Measurements from ENCODE around the gene PPP2R3A.
"Not testable (repeated sequence)": the region's sequence is repeated elsewhere in the genome, so short reads cannot be mapped to it uniquely, and the experiment has no call there.

Gene PPP2R3A

GRCh38 chr3:136146981-136147729, 181.6 kb downstream of the PPP2R3A start:
- no peak for DNase-seq (ENCODE audit: low read depth in 2 of 3, low spot score in 1 of 3)

- no peak for DNase-seq (ENCODE audit: low read depth in 2 of 3, low spot score in 1 of 3)
Measured at GRCh38 chr3:136149667-136150066, 184.1 kb downstream of the PPP2R3A start.

DNA sequence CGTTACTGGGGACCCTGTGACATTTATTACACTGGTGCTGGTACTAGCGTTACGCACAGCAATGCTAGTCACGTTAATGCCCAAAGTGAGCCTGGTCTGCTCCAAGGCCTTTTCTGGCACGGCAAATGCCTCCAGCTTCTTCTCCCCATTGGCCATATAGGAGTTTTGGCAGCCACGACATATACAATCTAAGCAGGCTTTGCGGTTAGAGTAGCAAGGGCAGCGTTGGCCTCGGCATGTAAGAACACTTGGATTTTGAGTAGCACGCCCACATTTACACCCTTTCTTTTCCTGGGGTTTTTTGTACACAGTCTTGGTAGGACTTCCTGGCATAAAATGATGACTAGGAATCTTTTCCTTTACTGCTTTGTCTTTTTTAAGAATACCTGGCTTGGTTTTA, 185.7 kb downstream of the PPP2R3A start:
- no peak for DNase-seq (ENCODE audit: low read depth in 2 of 3, low spot score in 1 of 3)

GRCh38 chr3:136152176-136152843, 186.8 kb downstream of the PPP2R3A start:
- no peak for DNase-seq (ENCODE audit: low read depth in 2 of 3, low spot score in 1 of 3)

GRCh38 chr3:136152963-136153362, 187.4 kb downstream of the PPP2R3A start:
- DNase-seq (ENCODE audit: low read depth in 2 of 3, low spot score in 1 of 3): no peak

- DNase-seq (ENCODE audit: low read depth in 2 of 3, low spot score in 1 of 3): no peak
Measured at GRCh38 chr3:136161516-136161915, 196.0 kb downstream of the PPP2R3A start.

- DNase-seq (ENCODE audit: low read depth in 2 of 3, low spot score in 1 of 3): no peak
Measured at GRCh38 chr3:136162322-136162721, 196.8 kb downstream of the PPP2R3A start.

DNA sequence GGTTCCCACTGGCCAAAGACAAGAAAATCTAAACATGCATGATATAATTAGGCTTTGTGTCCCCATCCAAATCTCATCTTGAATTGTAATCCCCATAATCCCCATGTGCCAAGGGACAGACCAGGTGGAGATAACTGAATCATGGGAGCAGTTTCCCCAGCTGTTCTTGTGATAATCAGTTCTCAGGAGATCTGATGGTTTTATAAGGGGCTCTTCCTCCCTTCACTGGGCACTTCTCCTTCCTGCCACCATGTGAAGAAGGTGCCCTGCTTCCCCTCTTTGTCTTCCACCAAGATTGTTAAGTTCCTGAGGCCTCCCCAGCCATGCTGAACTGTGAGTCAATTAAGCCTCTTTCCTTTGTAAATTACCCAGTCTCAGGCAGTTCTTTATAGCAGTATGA, 198.1 kb downstream of the PPP2R3A start:
- not testable (repeated sequence) for DNase-seq (ENCODE audit: low read depth in 2 of 3, low spot score in 1 of 3)

DNA sequence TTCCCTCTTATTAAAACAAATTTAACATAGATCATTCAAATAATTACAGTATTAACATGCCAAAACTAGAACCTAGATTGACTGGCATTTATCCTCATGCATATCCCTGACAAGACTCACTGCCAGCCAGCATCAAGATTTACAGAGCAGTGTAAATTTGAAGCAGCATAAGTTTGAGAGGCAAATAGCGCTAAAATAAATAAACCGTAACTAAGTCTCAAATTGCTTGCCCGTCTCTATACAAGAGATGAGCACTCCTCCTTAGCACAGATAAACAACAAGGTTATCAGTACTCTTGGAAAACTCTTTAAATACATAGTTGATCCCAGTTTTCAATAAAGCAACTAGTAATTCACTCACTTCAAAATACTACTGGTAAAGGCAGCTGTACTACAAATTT, 201.0 kb downstream of the PPP2R3A start:
- DNase-seq (ENCODE audit: low read depth in 2 of 3, low spot score in 1 of 3): no peak

DNA sequence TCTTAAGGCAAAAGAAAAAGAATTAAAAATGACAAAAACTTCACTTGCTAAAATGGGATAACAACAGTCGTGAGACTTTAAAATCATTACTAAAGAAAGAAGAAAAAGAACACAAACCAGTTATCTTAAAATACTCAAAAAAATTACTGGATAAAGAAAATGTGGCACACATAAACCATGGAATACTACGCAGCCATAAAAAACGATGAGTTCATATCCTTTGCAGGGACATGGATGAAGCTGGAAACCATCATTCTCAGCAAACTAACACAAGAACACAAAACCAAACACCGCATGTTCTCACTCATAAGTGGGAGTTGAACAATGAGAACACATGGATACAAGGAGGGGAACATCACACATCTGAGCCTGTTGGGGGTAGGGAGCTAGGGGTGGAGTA, 202.7 kb downstream of the PPP2R3A start:
- not testable (repeated sequence) for DNase-seq (ENCODE audit: low read depth in 2 of 3, low spot score in 1 of 3)

DNA sequence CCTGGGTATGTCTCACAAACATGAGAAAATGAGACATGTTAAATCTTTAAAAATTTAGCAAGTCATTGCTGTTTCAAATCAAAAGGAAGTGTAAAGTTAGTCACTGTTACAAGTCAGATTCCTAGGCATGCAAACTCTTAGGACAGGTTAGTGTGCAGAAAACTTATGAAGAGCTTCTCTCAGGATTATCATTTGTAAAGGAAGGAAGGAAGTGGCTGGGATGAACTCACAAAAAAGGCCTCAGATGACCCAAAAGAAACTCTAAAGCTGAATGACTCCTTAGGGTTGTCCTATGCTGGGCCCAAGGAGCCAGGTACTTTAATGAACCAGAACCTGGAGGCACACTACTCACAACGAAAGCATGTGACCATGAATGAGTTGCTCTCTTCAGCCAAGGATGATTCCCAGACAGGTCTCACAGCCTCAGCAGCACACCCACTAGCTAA, 205.6 kb downstream of the PPP2R3A start:
- no peak for DNase-seq (ENCODE audit: low read depth in 2 of 3, low spot score in 1 of 3)

DNA sequence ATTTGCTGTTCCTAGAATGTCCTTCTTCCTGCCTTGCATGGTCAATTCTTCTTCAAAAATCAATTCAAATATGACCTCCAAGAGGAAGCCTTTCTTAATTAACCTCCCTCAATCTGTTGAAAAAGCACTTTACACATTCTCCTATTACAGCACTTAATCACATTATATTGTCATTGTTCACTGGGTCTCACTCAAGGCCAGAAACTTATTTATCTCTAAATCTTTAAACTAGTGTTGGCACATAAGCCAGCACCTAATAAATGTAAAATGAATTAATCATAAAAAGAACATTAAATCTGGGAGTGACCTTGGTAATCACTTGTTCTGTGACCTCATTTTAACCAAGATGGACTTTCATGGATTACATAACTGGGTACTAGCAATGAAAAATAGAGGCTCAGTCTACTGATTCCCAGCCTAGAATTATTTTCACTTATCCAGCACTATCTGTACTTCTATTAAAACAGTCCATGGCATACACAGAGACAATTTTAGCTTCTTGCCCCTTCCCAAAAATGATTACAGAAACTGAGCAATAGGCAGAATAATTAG, 208.5 kb downstream of the PPP2R3A start:
- no peak for DNase-seq (ENCODE audit: low read depth in 2 of 3, low spot score in 1 of 3)

- DNase-seq (ENCODE audit: low read depth in 2 of 3, low spot score in 1 of 3): no peak
Measured at GRCh38 chr3:136177876-136178275, 212.3 kb downstream of the PPP2R3A start.

DNA sequence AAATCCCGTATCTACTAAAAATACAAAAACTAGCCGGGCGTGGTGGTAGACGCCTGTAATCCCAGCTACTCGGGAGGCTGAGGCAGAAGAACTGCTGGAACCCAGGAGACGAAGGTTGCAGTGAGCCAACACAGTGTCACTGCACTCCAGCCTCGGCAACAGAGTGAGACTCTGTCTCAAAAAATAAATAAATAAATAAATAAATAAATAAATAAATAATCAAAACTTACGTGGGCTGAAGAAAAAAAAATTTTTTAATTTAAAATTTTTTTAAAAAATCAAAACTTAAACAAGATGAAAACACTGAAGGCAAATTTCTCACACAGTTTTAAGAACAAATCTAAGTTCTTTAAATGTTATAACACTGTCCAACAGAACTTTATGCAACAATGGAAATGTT, 216.2 kb downstream of the PPP2R3A start:
- DNase-seq (ENCODE audit: low read depth in 2 of 3, low spot score in 1 of 3): no peak

GRCh38 chr3:136184703-136185102, 219.2 kb downstream of the PPP2R3A start:
- DNase-seq (ENCODE audit: low read depth in 2 of 3, low spot score in 1 of 3): no peak

GRCh38 chr3:136186344-136186743, 220.8 kb downstream of the PPP2R3A start:
- no peak for DNase-seq (ENCODE audit: low read depth in 2 of 3, low spot score in 1 of 3)

- DNase-seq (ENCODE audit: low read depth in 2 of 3, low spot score in 1 of 3): no peak
Measured at GRCh38 chr3:136186846-136187245, 221.3 kb downstream of the PPP2R3A start.

DNA sequence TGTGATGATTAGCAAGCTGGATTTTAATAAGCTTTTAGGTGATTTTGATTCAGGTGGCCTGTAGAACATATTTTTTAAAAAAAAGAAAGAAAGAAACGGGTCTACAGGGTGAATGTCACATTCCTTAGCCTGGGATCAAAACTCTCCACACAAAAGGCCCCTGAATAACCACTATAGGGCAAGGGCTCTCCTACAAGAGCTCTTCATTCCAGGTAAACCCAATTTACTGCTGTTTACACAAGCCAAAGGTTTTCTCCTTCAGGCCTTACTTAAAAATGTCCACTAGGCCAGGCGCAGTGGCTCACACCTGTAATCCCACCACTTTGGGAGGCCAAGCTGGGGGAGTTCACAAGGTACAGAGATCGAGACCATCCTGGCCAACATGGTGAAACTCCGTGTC, 222.3 kb downstream of the PPP2R3A start:
- no peak for DNase-seq (ENCODE audit: low read depth in 2 of 3, low spot score in 1 of 3)

GRCh38 chr3:136189043-136189442, 223.5 kb downstream of the PPP2R3A start:
- no peak for DNase-seq (ENCODE audit: low read depth in 2 of 3, low spot score in 1 of 3)

DNA sequence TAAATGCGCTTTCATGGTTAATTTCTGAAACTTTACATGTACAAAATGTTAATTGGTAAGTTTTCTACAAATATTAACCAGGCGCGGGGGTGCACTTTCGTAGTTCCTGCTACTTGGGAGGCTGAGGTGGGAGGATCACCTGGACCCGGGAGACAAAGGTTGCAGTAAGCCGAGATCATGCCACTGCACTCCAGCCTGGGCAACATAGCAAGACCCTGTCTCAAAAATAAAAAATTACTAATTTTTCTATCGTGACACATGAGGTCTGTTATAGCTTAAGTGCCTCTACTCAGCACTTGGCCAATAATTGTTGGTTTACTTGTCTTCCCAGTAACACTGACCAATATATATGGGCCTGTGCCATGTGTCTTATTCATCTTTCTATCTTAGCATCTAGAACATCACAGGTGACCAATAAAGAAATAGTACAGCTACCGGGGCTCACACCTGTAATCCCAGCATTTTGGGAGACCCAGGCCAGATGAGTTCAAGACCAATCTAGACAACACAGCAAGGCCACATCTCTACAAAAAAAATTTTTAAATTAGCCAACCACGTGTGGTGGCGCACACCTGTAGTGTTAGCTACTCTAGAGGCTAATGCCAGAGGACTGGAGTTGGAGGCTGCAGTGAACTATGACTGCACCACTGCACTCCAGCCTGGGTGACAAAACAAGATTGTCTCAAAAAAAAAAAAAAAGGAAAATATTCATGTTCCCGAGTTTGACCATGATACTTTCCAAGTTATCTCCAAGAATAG, 224.5 kb downstream of the PPP2R3A start:
- DNase-seq (ENCODE audit: low read depth in 2 of 3, low spot score in 1 of 3): no peak

- not testable (repeated sequence) for DNase-seq (ENCODE audit: low read depth in 2 of 3, low spot score in 1 of 3)
Measured at GRCh38 chr3:136192195-136192594, 226.7 kb downstream of the PPP2R3A start.

DNA sequence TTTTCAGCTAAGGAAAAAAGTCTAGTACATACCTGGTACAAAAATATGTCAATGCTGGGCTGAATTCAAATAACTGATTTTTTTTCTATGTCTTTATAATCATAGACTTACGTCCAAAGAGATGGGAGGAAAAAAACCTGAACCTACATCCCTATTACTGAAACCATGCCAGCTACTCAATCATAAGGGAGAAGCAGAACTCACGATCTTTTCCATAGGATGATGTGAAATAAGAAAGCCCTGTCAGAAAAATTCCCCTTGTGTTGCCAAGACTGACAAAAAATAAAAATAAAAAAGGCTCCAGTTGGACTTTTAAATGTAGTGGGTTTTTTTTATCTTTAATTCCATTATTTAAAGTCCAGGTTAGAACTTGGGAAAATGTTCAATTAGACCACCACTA, 227.3 kb downstream of the PPP2R3A start:
- no peak for DNase-seq (ENCODE audit: low read depth in 2 of 3, low spot score in 1 of 3)

Data from stimulated activated CD4-positive, alpha-beta T cell treated with anti-CD3 and anti-CD28 coated beads, Interleukin-12 subunit alpha, Interleukin-12 subunit beta, amount 100 ng/mL, for 48 hours (primary cell).